GM19397 (cell line): ENCODE data around the gene GPR17.

Source experiments
- ATAC-seq: cut with Tn5 transposase; IDR thresholded peaks from one replicate; pipeline ENCODE4 v1.9.1; 2021; ENCODE audit warnings: mild to moderate bottlenecking, moderate library complexity; ENCODE audit not compliant: unreplicated experiment

Gene GPR17

DNA sequence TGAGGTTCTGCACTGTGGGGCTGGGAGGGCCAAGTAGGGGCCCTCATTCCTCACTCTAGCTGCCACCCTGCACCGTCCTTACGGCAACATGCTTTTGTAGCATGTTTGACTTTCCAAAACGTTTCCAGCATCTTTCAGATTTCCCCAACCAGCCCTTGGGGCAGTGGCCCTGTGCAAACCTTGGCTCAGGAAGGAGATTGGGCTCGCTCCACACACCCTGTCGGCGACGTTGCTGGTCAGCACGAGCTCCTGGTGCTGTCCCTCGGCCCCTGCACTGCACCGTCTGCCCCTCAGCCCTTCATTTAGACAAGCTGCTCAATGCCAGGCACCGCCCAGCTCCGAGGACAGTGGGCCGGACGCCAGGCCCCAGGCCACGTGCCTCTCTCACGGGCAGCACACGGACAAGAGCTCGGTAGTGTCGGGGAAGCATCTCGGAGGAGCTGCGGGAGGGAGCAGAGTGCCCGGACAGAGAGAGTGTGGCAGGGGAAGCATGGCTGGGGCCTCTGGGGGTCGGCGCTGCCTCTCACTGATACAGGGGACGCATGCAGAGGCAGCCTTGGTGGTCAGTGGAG, 6.9 kb downstream of the GPR17 start:
- ATAC-seq, result no peak

DNA sequence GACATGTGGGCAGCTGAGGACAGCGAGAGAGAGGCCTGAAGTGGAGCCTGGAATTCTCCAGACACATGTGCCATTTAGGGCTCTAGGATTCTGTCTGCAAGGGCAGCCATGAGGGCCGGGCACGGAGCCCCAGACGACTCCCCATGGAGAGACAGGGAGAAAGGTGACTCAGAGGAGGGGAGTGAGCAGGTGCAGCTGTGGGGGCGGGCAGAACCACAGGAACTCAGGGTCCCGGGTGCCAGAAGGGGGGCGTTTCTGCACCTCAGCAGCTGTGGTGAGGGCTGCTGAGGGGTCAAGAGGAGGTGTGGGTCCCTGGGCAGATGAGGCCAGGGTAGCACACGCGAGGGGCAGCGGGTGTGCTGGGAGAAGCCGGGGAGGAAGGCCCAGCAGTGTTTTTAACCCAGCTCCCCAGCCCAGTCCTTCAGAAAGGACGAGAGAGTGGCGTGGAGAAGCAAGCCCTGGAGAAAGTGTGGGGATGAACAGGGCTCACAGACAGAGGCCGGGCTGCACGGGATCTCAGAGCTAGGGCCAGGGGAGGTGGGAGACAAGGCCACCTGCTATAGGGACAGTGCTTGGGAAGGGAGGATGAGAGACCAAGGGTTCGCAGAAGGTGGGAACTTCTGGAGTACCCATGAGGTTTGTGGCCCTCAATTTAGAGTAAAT, 7.6 kb downstream of the GPR17 start:
- no peak for ATAC-seq

- no peak for ATAC-seq
Measured at GRCh38 chr2:127654084-127654837, 8.3 kb downstream of the GPR17 start.

GRCh38 chr2:127654838-127655175, 8.9 kb downstream of the GPR17 start:
- ATAC-seq, result no peak

- no peak for ATAC-seq
Measured at GRCh38 chr2:127655209-127656073, 9.5 kb downstream of the GPR17 start.

- ATAC-seq, result no peak
Measured at GRCh38 chr2:127656569-127657231, 10.7 kb downstream of the GPR17 start.

GRCh38 chr2:127657232-127657595, 11.3 kb downstream of the GPR17 start:
- no peak for ATAC-seq

DNA sequence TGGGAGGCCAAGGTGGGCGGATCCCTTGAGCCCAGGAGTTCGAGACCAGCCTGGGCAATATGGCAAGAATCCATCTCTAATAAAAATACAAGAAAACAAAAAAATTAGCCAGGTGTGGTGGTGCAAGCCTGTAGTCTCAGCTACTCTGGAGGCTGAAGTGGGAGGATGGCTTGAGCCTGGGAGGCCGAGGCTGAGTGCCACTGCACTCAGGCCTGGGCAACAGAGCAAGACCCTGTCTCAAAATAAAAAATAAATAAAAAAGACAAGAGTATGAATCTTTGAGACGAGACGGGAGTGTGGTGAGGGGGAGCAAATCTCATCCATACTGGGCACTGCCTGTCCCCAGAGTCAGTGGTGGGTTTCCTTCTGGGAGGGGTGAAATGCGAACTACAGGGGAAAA, 12.2 kb downstream of the GPR17 start:
- ATAC-seq, result no peak

- ATAC-seq, result no peak
Measured at GRCh38 chr2:127658641-127659407, 12.9 kb downstream of the GPR17 start.

DNA sequence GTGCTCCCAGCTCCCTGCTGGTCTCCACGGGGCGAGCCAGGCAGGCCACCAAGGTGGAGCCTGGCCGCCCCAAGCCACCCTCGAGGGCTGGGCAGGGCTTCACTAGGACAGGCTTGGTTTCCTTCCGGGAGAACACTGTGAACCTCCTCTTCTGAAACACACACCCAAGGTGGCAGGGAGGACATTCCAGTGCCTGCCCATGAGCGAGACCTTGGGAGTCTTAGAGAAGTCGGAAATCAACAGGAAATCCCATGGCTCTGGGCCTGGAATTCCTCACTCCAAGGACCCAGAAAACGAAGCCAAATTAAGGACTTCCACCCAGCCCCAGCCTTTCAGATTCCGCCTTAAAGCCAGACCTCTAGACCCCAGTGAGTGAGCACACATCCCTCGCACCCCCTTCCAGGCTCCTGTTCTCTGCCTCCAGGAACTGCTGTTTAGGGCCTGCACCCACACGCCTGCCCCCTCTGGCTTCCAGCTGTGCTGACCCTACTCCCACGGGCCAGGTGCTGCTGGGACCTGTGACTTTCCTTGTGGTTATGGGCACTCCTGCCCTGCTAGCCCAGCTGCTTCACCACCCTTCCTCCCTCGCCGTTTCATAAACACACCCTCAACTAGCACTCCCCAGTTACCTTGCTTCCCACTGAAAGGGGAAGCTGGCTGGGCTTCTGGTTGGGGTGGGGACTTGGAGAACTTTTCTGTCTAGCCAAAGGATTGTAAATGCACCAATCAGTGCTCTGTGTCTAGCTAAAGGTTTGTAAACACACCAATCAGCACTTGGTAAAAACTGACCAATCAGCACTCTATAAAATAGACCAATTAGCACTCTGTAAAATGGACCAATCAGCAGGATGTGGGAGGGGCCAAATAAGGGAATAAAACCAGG, 13.7 kb downstream of the GPR17 start:
- no peak for ATAC-seq

- ATAC-seq, result no peak
Measured at GRCh38 chr2:127660291-127660578, 14.3 kb downstream of the GPR17 start.

DNA sequence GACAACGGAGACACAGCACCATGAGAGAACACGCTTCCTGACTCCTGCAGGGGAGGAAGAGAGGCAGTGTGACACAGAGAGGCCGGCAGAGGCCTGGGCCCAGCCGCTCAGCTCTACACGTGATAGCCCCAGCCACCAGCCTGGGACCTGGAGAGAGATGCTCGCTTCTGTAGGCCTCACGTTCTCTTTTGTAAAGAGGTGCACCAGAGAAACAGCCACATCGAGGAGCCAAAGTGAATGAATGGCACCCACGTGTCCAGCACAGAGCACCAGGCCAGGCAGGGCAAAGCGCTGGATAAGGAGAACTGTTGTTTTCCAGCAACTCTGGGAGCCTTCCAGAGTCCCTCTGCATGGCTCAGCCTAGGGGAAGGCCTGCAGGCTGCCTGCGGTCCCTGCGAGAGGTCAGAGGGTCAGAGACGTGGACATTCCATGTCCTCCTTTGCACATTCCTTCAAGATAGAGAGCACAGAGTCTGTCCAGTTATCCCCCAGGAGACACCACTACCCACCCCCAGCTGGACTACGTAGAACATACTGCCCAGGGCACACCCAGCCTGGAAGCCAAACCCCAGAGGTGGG, 15.2 kb downstream of the GPR17 start:
- no peak for ATAC-seq

DNA sequence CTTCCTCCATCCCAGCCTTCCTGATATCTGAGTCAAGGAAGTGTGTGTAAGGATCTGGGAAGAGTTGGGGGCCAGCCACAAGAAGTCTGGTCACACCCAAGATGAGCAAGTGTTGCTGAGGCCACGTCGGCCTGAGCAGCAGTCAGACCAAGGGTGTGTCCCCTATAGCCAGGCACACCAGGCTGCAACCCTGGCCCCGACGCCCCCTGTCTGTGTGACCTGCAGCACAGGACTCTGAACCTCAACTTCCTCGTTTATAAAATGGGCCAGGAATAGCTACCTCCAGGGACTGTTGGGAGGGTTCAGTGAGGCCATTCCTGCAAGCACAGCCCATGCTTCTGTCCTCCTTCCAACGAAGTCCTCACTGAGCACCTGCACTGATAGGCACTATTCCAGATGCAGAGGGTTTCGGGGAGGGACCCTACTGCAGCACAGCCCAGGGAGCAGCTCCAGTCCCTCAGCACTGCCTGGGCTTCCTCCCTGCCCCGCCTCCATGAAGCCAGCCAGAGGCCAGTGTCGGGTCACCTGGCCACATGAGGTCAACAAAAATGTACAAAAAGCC, 16.1 kb downstream of the GPR17 start:
- ATAC-seq, result no peak

DNA sequence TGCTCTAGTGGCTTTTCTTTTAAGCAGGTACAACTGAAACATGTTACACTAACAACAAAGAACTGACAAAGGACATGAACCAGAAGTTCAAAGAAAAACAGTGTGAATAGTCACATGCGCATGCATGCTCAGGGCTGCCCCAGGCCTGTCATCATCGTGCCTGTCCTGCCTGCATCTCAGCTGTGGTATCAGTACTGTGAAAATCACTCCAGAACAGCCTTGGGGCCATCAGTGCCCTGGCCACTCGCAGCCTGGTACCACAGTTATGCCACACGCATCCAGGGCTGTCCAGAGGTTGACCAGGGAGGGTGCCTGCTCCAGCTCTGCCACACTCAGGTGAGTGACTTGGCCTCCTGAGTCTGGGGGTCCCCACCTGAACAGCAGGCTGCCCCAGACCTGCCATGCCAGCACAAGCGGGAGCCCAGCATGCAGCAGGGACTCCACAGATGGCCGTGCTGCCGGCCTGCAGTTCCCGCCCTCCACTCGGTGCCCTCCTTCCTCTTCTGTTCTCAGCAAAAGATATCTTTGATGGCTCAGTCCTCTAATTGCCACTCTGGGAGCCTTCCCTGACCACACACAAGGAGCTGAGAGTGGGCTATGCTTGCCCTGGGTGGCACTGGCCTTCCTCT, 17.1 kb downstream of the GPR17 start:
- ATAC-seq, result no peak

GRCh38 chr2:127663566-127664064, 17.7 kb downstream of the GPR17 start:
- no peak for ATAC-seq

DNA sequence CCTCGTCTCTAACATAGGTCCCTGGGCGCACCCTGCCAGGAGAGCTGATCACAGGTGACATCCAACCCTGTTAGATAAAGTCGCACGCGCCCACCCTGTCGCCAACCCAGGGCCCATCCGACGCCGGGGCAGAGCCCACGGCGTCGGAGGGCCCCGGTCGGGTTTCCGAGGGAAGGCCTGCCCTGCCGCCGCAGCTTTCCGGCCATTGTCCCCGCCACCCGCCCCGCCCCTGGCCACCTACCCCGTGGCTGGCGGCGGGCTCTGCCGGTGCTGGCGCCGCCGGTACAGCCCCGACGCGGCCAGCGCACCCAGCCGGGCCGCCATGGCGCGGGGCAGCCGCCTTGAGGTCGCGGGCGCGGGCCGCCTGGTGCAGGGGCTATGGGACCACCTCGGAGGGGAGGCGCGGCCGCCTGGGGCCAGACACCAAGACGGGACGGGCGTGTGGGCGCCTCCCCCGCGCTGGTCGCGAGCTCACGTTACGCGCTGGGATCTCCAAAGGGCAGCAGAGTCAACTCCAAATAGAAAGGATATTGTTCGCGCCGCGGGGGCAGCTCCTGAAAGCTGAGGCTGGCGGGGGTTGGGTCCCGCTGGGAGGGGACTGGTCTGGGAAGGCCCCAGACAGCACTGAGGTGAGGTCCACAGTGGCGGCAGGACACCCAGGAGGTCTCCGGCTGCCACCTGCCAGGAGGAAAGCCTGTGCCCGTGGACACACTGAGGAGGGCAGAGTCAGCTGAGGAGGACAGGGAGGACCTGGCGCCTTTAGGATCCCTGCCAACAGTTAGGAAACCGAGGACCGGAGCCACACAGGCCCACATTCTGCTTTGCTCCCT, 18.3 kb downstream of the GPR17 start:
- ATAC-seq, result no peak

- ATAC-seq, result no peak
Measured at GRCh38 chr2:127664895-127665225, 18.9 kb downstream of the GPR17 start.
